Measurements from ENCODE around the gene ZNF536. TPM values are rescaled to one million over a fixed set of nuclear protein-coding genes. Genes with fewer than 3 reads are reported as not detected.

Gene ZNF536
- total and polyA plus RNA-seq, 2 of the 13 experiments (the other 11 are each of a cell fraction or from before 2014, with no cell fraction given), result not detected

GRCh38 chr19:30376272-30376671 lies 4.1 kb downstream of the ZNF536 start (continued):
- TF ChIP-seq MTA3 (CRISPR knock-in tag; IDR thresholded peaks at IDR 0.05), result no peak
- TF ChIP-seq ZNF879 (CRISPR knock-in tag; IDR thresholded peaks at IDR 0.05), result no peak
- TF ChIP-seq MTERF4 (CRISPR knock-in tag; IDR thresholded peaks at IDR 0.05), result no peak
- no peak for TF ChIP-seq PAX8 (CRISPR knock-in tag; IDR thresholded peaks at IDR 0.05; ENCODE audit: borderline replicate concordance)
- TF ChIP-seq EEA1 (CRISPR knock-in tag; IDR thresholded peaks at IDR 0.05; ENCODE audit: borderline replicate concordance), result no peak

GRCh38 chr19:30376826-30377425 lies 4.7 kb downstream of the ZNF536 start:
- DNase-seq (ENCODE audit: low spot score) (no peak), FAIRE-seq (no peak), ATAC-seq (no peak)
- intact Hi-C loops (cut with micrococcal nuclease; ENCODE audit: unreplicated experiment) (no loop called here), in situ Hi-C loops (cut with HindIII; ENCODE audit: extremely low pct_ligation_motif_present, low pct_unique_long_range_greater_than_20kb) (no loop called here)
- TF ChIP-seq GZF1 (CRISPR knock-in tag; IDR thresholded peaks at IDR 0.05) (no peak), MATR3 (CRISPR knock-in tag; IDR thresholded peaks at IDR 0.05) (no peak), MTERF4 (CRISPR knock-in tag; IDR thresholded peaks at IDR 0.05) (no peak), NFATC3 (CRISPR knock-in tag; IDR thresholded peaks at IDR 0.05) (no peak), HNF4G (IDR thresholded peaks at IDR 0.05; ENCODE audit: borderline replicate concordance, low read depth, low read length) (no peak), HNF4G (CRISPR knock-in tag; IDR thresholded peaks at IDR 0.05; ENCODE audit: borderline replicate concordance, low read depth) (no peak), ZNF7 (CRISPR knock-in tag; IDR thresholded peaks at IDR 0.05) (no peak), YEATS4 (CRISPR knock-in tag; IDR thresholded peaks at IDR 0.05; ENCODE audit: borderline replicate concordance) (no peak), HDAC2 (CRISPR knock-in tag; IDR thresholded peaks at IDR 0.05) (no peak), THAP11 (CRISPR knock-in tag; IDR thresholded peaks at IDR 0.05) (no peak), TIGD3 (CRISPR knock-in tag; IDR thresholded peaks at IDR 0.05; ENCODE audit: borderline replicate concordance) (no peak), GPBP1L1 (CRISPR knock-in tag; IDR thresholded peaks at IDR 0.05) (no peak), SP5 (CRISPR knock-in tag; IDR thresholded peaks at IDR 0.05; ENCODE audit: borderline replicate concordance, low read depth) (no peak), ZNF703 (CRISPR knock-in tag; IDR thresholded peaks at IDR 0.05; ENCODE audit: borderline replicate concordance) (no peak)
- Histone ChIP-seq H3K9ac (ENCODE audit: insufficient read depth, low read depth, low read length) (no peak overlapping the region), H4K20me1 (ENCODE audit: insufficient read depth, low read length) (no peaks in the 10 kb centered on the region), H3K4me2 (ENCODE audit: low read depth, low read length) (no peak overlapping the region), H3K27me3 (ENCODE audit: control insufficient read depth in 1 of 2, insufficient read depth in 2 of 2, low read length in 2 of 2) (peaks cover 0 to 20% of the 10 kb centered on the region in 2 experiments; a peak in 4 of 5 replicates), H2AFZ (ENCODE audit: low read length) (no peak overlapping the region), H3K27ac (ENCODE audit: extremely low read length, insufficient read depth, low read length) (no peak overlapping the region), H3K4me1 (ENCODE audit: insufficient read depth, low read length) (no peaks in the 10 kb centered on the region), H3K79me2 (ENCODE audit: insufficient read depth, low read length) (no peaks in the 10 kb centered on the region), H3K9me3 (ENCODE audit: low read length) (no peaks in the 10 kb centered on the region), H3K36me3 (replicated peaks in 1 of 2; ENCODE audit: control insufficient read depth in 1 of 2, insufficient read depth in 2 of 2, low read length in 2 of 2) (no peaks in the 10 kb centered on the region), H3K4me3 (replicated peaks in 1 of 3; ENCODE audit: insufficient read depth in 1 of 3, low read depth in 2 of 3, low read length in 3 of 3) (no peak overlapping the region)
- no TSS peak for BruUV-seq (replicated peaks)
- 24% methylated on average over 13 of the region's 15 CpGs for WGBS (ENCODE audit: low lambda C conversion rate)
- ChIA-PET POLR2A (no interaction called here), CTCF (ENCODE audit: low intra/inter-chr PET ratio, low total read pairs) (no interaction called here)
